CD14-positive monocyte (primary cell): ENCODE results near the gene UBE2I. TPM values are rescaled to one million over a fixed set of nuclear protein-coding genes. Genes with fewer than 3 reads are reported as not detected.

Experiments
- DNase-seq, 3 donors: peaks; one replicate each; pipeline ENCODE4 v3.0.0-alpha.2; 2011 to 2022
- H2AFZ ChIP-seq: 2 replicates; pipeline ENCODE4 v1.6.0; 2012; ENCODE audit warnings: mild to moderate bottlenecking, low read depth, low read length, inconsistent platforms; ENCODE audit not compliant: insufficient read depth, poor library complexity, severe bottlenecking
- H3K27ac ChIP-seq, 2 donors: 1 replicate in 1 of 2; 2 replicates in 1 of 2; pipeline ENCODE4 v1.5.1; 2012 to 2013; ENCODE audit warnings: low read length in 2 of 2, control low read depth in 1 of 2, inconsistent platforms in 1 of 2, low read depth in 1 of 2, mild to moderate bottlenecking in 1 of 2
- H3K27me3 ChIP-seq, 2 donors: one replicate each; pipeline versions ENCODE4 v1.6.0 to v1.6.1; 2011 to 2013; ENCODE audit warnings: low read length in 2 of 2; ENCODE audit not compliant: control insufficient read depth in 2 of 2, insufficient read depth in 2 of 2
- H3K36me3 ChIP-seq, 2 donors: replicated peaks in 1 of 2; 1 replicate in 1 of 2; 2 replicates in 1 of 2; pipeline versions ENCODE4 v1.5.1 to v1.6.1; 2012 to 2013; ENCODE audit warnings: low read length in 2 of 2, control low read depth in 1 of 2, inconsistent platforms in 1 of 2, mild to moderate bottlenecking in 1 of 2; ENCODE audit not compliant: insufficient read depth in 2 of 2, control insufficient read depth in 1 of 2
- H3K4me1 ChIP-seq, 2 donors: 1 replicate in 1 of 2; 2 replicates in 1 of 2; pipeline versions ENCODE4 v1.5.1 to v1.6.1; 2012 to 2013; ENCODE audit warnings: low read length in 2 of 2, control low read depth in 1 of 2, inconsistent platforms in 1 of 2, mild to moderate bottlenecking in 1 of 2, moderate library complexity in 1 of 2; ENCODE audit not compliant: insufficient read depth in 2 of 2, control insufficient read depth in 1 of 2
- H3K4me2 ChIP-seq: replicated peaks from 2 replicates; pipeline ENCODE3; 2012; ENCODE audit warnings: low read length, moderate library complexity, mild to moderate bottlenecking; ENCODE audit not compliant: poor library complexity, severe bottlenecking; ENCODE audit errors: extremely low read depth
- H3K4me3 ChIP-seq, 3 experiments: fragments of 200-600 bp in 1 of 3; sonication (generic) in 1 of 3; replicated peaks in 1 of 3; 1 replicate in 2 of 3; 2 replicates in 1 of 3; pipeline ENCODE4 v1.5.1; 2011 to 2013; ENCODE audit warnings: low read length in 3 of 3, mild to moderate bottlenecking in 3 of 3, control low read depth in 2 of 3, low read depth in 2 of 3, inconsistent platforms in 1 of 3, moderate library complexity in 1 of 3
- H3K79me2 ChIP-seq: 2 replicates; pipeline ENCODE4 v1.6.0; 2012; ENCODE audit warnings: mild to moderate bottlenecking, control low read depth, inconsistent platforms, low read length, moderate library complexity; ENCODE audit not compliant: insufficient read depth
- H3K9ac ChIP-seq: 2 replicates; pipeline ENCODE4 v1.6.0; 2017; ENCODE audit warnings: low read length, mild to moderate bottlenecking; ENCODE audit not compliant: insufficient read depth, poor library complexity, severe bottlenecking
- H3K9me3 ChIP-seq, 2 donors: replicated peaks in 1 of 2; 1 replicate in 1 of 2; 2 replicates in 1 of 2; pipeline versions ENCODE4 v1.5.1 to v1.6.1; 2012 to 2013; ENCODE audit warnings: low read length in 2 of 2, control low read depth in 1 of 2; ENCODE audit not compliant: control insufficient read depth in 1 of 2, insufficient read depth in 1 of 2
- H4K20me1 ChIP-seq: 2 replicates; pipeline ENCODE4 v1.6.0; 2012; ENCODE audit warnings: mild to moderate bottlenecking, low read length, control low read depth, moderate library complexity; ENCODE audit not compliant: insufficient read depth
- H3K27ac Mint-ChIP-seq, 7 donors: one replicate each; pipeline ENCODE4 v1.8.0; 2020; ENCODE audit warnings: mild to moderate bottlenecking in 7 of 7, mixed read lengths in 7 of 7, moderate library complexity in 6 of 7, inconsistent platforms in 2 of 7
- H3K27me3 Mint-ChIP-seq, 3 donors: one replicate each; pipeline ENCODE4 v1.8.0; 2021 to 2022; ENCODE audit warnings: low read depth in 3 of 3, mild to moderate bottlenecking in 3 of 3, mixed read lengths in 3 of 3, moderate library complexity in 3 of 3, inconsistent platforms in 1 of 3
- H3K36me3 Mint-ChIP-seq, 2 donors: one replicate each; pipeline ENCODE4 v1.8.0; 2020; ENCODE audit warnings: mixed read lengths in 2 of 2, inconsistent platforms in 1 of 2, mild to moderate bottlenecking in 1 of 2
- H3K4me1 Mint-ChIP-seq: one replicate; pipeline ENCODE4 v1.8.0; 2020; ENCODE audit warnings: mild to moderate bottlenecking, mixed read lengths
- H3K4me3 Mint-ChIP-seq, 2 donors: one replicate each; pipeline ENCODE4 v1.8.0; 2020; ENCODE audit warnings: mild to moderate bottlenecking in 2 of 2, mixed read lengths in 2 of 2, moderate library complexity in 1 of 2
- H3K9me3 Mint-ChIP-seq, 7 donors: one replicate each; pipeline ENCODE4 v1.8.0; 2020 to 2022; ENCODE audit warnings: mixed read lengths in 7 of 7, mild to moderate bottlenecking in 6 of 7, moderate library complexity in 6 of 7, inconsistent platforms in 2 of 7
- WGBS: methylation state at CpG from one replicate; pipeline ENCODE4 v1.1.5; 2013; ENCODE audit warnings: missing lambda C conversion rate; ENCODE audit not compliant: insufficient coverage; 5-methylcytosine and 5-hydroxymethylcytosine counted together
- intact Hi-C, 2 donors: fragments of 100-400 bp; cut with micrococcal nuclease; formaldehyde crosslinking; loops; one replicate each; pipeline versions ENCODE4 v1.15.0 to v1.15.1; 2023
- polyA plus RNA-seq, 3 donors: library from polyadenylated mRNA; depleted of rRNA in 1 of 3; unstranded in 2 of 3; stranded (reverse) in 1 of 3; fragments of 300-500 nt in 2 of 3; fragments of >200 nt in 1 of 3; fragmentation: Illumina TruSeq in 2 of 3; gene quantifications; 1 replicate in 2 of 3; 2 replicates in 1 of 3; pipeline ENCODE4 v1.2.3, GENCODE V29; 2012 to 2021
- TF ChIP-seq, protein P1 (sequence below): fragments of 200-600 bp; IDR thresholded peaks from one replicate; pipeline ENCODE4 v1.8.0; 2022; ENCODE audit warnings: antibody characterized with exemption, mild to moderate bottlenecking

Gene UBE2I
- polyA plus RNA-seq, 3 donors, result 76.8 to 112 (median 88.8) TPM

DNA sequence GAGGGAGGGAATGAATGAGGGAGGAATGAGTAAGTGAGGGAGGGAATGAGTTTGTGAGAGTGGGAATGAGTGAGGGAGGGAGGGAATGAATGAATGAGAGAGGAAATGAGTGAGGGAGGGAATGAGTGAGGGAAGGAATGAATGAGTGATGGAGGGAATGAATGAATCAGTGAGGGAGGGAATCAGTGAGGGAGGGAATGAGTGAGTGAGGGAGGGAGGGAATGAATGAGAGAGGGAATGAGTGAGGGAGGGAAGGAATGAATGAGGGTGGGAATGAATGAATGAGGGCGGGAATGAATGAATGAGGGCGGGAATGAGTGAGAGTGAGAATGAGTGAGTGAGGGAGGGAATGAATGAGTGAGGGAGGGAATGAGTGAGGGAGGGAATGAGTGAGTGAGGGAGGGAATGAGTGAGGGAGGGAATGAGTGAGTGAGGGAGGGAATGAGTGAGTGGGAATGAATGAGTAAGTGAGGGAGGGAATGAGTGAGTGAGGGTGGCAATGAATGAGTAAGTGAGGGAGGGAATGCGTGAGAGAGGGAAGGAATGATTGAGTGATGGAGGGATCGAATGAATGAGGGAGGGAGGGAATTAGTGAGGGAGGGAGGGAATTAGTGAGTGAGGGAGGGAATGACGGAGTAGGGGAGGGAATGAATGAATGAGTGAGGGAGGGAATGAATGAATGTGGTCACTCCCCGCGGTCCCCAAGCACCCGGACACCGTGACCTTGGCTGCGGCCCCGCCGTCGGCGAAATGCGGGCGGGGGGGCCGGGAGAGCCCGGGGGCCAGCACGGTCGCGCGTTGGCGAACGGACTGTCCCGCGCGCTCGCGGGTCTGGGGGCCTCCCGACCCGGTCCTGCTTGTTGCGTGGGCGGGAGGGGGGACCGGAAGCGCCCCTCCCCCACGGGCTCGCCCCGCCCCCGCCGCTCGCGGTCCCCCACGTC is 1.1 kb upstream of the UBE2I start:
- Mint-ChIP-seq H3K4me3 (peak overlapping the region; percentile 73 to 85), H3K27ac (peak overlapping the region; percentile 62 to 100 (median 99)), H3K9me3 (peaks cover 0 to 2% (median 0%) of the 10 kb centered on the region in 7 donors), H3K27me3 (peaks cover 0 to 2% (median under 1%) of the 10 kb centered on the region in 3 donors), H3K4me1 (peaks cover 45% of the 10 kb centered on the region), H3K36me3 (peaks cover 3 to 11% of the 10 kb centered on the region in 2 donors)
- H3K9me3 ChIP-seq, result no peaks in the 10 kb centered on the region
- no peaks in the 10 kb centered on the region for H3K27me3 ChIP-seq
- peaks cover 32 to 36% of the 10 kb centered on the region in 2 donors for H3K4me1 ChIP-seq
- TF ChIP-seq, protein P1, sequence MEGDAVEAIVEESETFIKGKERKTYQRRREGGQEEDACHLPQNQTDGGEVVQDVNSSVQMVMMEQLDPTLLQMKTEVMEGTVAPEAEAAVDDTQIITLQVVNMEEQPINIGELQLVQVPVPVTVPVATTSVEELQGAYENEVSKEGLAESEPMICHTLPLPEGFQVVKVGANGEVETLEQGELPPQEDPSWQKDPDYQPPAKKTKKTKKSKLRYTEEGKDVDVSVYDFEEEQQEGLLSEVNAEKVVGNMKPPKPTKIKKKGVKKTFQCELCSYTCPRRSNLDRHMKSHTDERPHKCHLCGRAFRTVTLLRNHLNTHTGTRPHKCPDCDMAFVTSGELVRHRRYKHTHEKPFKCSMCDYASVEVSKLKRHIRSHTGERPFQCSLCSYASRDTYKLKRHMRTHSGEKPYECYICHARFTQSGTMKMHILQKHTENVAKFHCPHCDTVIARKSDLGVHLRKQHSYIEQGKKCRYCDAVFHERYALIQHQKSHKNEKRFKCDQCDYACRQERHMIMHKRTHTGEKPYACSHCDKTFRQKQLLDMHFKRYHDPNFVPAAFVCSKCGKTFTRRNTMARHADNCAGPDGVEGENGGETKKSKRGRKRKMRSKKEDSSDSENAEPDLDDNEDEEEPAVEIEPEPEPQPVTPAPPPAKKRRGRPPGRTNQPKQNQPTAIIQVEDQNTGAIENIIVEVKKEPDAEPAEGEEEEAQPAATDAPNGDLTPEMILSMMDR, result no peak
- H3K9ac ChIP-seq, result peak overlapping the region; percentile 100
- H2AFZ ChIP-seq, result peak overlapping the region; percentile 87
- H3K4me3 ChIP-seq, result peak overlapping the region; percentile 24 to 75 (median 54)
- H3K79me2 ChIP-seq, result peaks cover 35% of the 10 kb centered on the region
- 6% methylated on average over 30 of the region's 43 CpGs for WGBS
- intact Hi-C loops, result loop anchor here in 1 of 2 donors (10.0 kb wide), 1 partner anchor 106 kb away; the partner anchor contains the start of gene UNKL
- peaks cover 9 to 11% of the 10 kb centered on the region in 2 donors for H3K36me3 ChIP-seq
- DNase-seq, result peak in 1 of 3 donors; percentile 26
- H3K27ac ChIP-seq, result peak overlapping the region in 1 of 2 donors; percentile 100
- H4K20me1 ChIP-seq, result peaks cover 35% of the 10 kb centered on the region
- peak overlapping the region; percentile 68 for H3K4me2 ChIP-seq
